HG03432 (cell line): Measurements from ENCODE around the gene FNDC11.
"Not testable (repeated sequence)": the region's sequence is repeated elsewhere in the genome, so short reads cannot be mapped to it uniquely, and the experiment has no call there.

Source experiments
- ATAC-seq: cut with Tn5 transposase; IDR thresholded peaks from one replicate; pipeline ENCODE4 v1.9.1; 2021; ENCODE audit warnings: mild to moderate bottlenecking, moderate library complexity; ENCODE audit not compliant: unreplicated experiment

Gene FNDC11

GRCh38 chr20:63552481-63553249 lies 1.3 kb upstream of the FNDC11 start:
- ATAC-seq: peak; percentile 35

GRCh38 chr20:63553251-63553932 lies 567 bp upstream of the FNDC11 start:
- peak; percentile 47 for ATAC-seq

- ATAC-seq: peak; percentile 29
Observed at GRCh38 chr20:63554361-63555278, 661 bp downstream of the FNDC11 start.

GRCh38 chr20:63555661-63556381 lies 1.9 kb downstream of the FNDC11 start:
- ATAC-seq: no peak

DNA sequence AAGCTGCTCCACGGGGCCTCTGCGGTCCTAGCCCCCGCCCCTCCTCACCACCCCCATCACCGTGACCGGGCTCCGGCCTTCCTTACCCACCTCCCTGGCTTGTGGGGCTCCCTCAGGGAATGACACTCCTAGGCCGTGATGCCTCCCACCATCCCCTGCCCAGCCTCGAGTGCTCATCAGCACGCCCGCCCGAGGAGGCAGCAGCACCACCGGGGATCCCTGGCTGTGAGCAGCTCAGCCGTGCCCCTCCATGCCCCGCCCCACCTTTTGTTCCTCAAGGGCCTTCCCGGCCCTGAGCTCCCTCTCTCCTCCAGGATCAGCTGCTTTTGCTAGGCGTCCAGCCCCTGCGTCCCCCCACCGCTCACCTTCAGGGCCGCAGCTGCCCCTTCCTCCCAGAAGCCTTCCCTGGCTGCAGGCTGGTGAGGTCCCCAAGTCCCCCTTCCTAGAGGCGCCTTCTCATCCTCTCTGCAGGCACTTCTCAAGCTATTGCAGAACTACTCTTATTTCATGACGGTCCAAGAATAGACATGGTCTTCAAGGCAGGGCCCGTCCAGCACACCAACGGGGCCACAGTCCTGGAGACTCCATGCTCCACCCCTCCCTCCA lies 3.0 kb downstream of the FNDC11 start:
- no peak for ATAC-seq

GRCh38 chr20:63557481-63557891 lies 3.5 kb downstream of the FNDC11 start:
- ATAC-seq: no peak

- ATAC-seq: no peak
Observed at GRCh38 chr20:63558804-63559484, 5.0 kb downstream of the FNDC11 start.

GRCh38 chr20:63559485-63560332 lies 5.8 kb downstream of the FNDC11 start:
- not testable (repeated sequence) for ATAC-seq

- ATAC-seq: no peak
Observed at GRCh38 chr20:63560333-63560805, 6.4 kb downstream of the FNDC11 start.

GRCh38 chr20:63560856-63561609 lies 7.1 kb downstream of the FNDC11 start:
- no peak for ATAC-seq

DNA sequence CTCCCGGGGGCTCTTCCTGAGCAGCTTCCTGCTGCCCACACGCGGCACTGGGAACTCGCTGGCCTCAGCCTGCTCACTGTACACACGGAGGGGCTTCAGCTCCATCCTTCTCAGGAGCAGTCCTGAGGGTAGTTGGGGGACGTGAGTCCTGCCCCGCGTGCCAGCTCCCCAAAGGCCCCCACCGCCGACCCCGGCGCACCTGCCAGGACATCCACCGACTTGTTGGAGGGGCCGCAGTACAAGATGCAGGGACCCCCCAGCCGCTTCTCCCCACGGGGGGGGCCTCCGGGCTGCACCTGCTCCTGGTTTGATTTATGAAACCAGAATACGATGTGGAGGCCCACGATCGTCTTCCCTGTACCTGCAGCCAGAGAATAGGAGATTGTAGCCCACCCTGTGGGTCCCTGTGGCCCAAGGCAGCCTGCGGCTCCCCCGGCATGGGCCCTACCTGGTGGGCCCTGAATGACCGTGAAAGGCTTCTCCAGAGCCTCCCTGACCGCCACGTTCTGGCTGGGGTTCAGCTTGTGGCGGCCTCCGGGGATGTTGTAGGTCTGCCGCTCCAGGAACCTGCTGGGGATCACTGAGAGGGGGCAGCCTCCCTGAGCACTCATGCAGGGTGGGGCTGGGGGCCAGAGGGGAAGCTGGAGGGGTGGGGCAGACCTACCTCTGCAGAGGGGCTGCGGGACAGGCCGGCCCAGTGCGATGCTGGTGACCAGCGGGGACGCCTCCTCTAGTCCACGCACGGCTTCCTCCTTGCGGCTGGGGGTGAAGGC lies 7.9 kb downstream of the FNDC11 start:
- ATAC-seq: no peak

DNA sequence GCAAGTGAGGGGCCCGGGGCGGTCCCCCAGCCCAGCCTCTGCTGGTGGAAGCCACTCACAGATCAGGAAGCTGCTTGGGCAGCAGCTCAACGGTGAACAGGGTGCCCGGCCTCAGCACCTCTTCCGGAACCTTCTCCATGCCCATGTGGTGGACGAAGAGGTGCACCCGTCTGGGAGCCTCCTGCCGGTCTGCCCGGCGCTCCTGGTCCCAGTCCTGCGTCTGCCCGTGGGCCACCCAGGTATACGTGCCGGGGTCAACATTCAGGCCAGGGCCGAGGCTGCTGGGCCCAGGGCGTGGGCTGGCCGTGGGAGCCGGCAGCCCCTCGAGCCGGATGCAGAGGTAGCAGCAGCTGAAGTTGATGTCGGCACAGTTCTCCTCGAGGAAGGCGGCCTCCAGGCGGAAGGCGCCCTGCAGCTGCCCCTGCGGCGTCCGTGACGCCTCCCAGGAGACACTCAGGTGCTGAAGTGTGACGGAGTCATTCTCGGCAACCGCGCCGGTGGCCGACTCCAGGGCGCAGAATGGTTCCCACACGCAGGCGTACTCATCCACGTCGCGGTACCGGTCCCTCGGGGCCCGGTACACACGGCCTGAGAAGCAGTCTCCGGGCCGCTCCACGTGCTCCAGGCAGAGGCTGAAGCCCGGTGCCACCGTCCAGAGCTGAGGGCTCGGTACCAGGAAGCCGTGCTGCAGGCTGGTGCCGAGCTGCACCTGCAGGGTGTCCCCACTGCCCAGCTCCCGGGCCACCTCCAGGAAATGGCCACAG lies 8.7 kb downstream of the FNDC11 start:
- no peak for ATAC-seq

DNA sequence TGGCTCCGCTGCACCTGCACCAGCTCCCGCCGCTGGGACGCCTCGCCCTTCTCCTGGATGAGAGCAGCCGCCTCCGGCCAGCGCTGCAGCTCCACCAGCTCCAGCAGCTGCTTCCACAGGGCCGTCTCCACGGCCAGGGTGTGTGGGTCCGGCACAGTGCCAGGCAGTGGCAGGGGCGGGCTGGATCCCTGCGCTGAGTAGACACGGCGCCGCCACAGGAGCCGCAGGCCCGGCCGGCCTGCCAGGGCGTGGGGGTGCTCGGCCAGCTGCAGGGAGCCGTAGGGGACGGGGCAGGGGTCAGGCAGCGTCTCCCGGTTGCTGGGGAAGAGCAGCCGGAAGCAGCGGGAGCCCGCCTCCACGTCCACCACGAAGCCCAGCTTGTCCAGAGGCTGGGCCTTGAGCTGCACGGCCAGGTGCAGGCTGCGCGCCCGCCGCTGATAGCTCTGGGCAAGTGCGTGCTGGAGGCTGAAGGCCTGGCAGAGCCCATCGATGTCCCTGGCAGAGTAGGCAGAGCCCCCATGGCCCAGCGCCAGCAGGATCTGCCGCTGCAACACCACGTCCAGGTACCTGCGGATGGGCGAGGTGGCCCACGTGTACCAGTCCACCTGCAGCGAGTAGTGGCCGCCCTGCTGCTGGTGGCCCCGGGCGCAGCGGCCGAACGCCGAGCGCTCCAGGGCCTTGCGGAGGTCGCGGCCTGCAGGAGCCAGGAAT lies 9.4 kb downstream of the FNDC11 start:
- ATAC-seq: no peak

DNA sequence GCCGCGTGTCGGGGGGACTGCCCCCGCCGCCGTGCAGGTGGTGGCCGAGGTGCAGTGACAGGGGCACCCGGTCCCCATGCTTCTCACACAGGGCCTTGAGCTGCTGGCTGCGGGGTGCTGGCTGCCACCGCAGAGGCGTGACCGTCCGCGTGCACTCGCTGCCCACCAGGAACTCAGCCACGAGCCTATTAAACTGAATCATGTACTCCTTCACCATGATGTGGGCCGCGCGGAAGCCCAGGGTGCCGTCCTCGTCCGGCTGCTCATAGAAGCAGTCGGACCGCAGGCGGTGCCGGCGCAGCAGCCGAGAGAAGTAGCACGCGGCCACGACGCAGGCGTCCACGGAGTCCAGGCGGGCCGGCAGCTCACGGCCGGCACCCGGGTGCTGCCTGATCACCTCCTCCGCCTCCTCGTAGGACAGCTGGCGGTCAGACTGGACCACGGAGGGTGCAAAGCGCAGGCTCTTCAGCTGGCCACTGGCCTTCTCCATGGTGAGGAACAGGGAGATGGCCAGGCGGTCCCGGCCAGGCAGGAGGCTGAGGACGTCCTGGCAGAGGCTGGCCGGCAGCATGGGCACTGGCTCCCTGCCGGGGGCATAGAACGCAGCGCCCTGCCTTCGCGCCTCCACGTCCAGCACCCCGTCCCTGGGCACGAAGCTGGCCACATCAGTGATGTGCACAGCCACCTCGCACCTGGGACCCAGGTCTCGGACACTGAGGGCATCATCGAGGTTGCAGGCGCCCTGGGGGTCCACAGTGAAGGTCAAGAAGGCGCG lies 10.3 kb downstream of the FNDC11 start:
- no peak for ATAC-seq
